A549 (cell line): ENCODE measurements around the gene TRIM39.

Experiments used
- CTCF ChIP-seq: fragments of >200 bp; sonication (Bioruptor Twin); formaldehyde crosslinking; IDR thresholded peaks from 3 replicates; pipeline ENCODE4 v1.5.1; 2016
- EP300 ChIP-seq, 2 experiments: fragments of >200 bp; sonication (Bioruptor Twin); formaldehyde crosslinking; IDR thresholded peaks; 2 replicates in 1 of 2; 3 replicates in 1 of 2; pipeline ENCODE4 v1.6.1; 2016 to 2017
- MAX ChIP-seq: IDR thresholded peaks from 2 replicates; pipeline ENCODE4 v1.6.1; 2012
- MAZ ChIP-seq: fragments of 150-350 bp; IDR thresholded peaks from 2 replicates; pipeline ENCODE4 v1.6.1; 2014; ENCODE audit warnings: antibody characterized with exemption, low read depth, low read length, borderline replicate concordance
- MYC ChIP-seq: IDR thresholded peaks from 2 replicates; pipeline ENCODE4 v1.6.1; 2012; ENCODE audit warnings: mild to moderate bottlenecking, inconsistent platforms, low read length, improper control_type of control experiment, borderline replicate concordance
- PHF8 ChIP-seq: fragments of 200-600 bp; sonication (generic); IDR thresholded peaks from 2 replicates; pipeline ENCODE4 v1.6.1; 2016; ENCODE audit warnings: low read depth, mild to moderate bottlenecking, antibody characterized with exemption, moderate library complexity, borderline replicate concordance
- POLR2A ChIP-seq: IDR thresholded peaks from 2 replicates; pipeline ENCODE4 v1.6.1; 2012; ENCODE audit warnings: mild to moderate bottlenecking, low read length
- POLR2AphosphoS2 ChIP-seq: conservative IDR thresholded peaks from 2 replicates; pipeline ENCODE4 v1.6.1; 2012; ENCODE audit warnings: low read length, improper control_type of control experiment, inconsistent platforms
- RFX5 ChIP-seq: fragments of 450-650 bp; IDR thresholded peaks from 2 replicates; pipeline ENCODE4 v1.7.1; 2014; ENCODE audit warnings: antibody characterized with exemption, mild to moderate bottlenecking, moderate library complexity
- RNF2 ChIP-seq: fragments of 200-600 bp; sonication (generic); IDR thresholded peaks from 2 replicates; pipeline ENCODE4 v1.6.1; 2016; ENCODE audit warnings: low read depth, mild to moderate bottlenecking, antibody characterized with exemption, moderate library complexity, borderline replicate concordance
- TF ChIP-seq, protein P1 (sequence below): fragments of 200-600 bp; sonication (generic); IDR thresholded peaks from 2 replicates; pipeline ENCODE4 v1.6.1; 2016; ENCODE audit warnings: antibody characterized with exemption, mild to moderate bottlenecking, moderate library complexity

DNA sequence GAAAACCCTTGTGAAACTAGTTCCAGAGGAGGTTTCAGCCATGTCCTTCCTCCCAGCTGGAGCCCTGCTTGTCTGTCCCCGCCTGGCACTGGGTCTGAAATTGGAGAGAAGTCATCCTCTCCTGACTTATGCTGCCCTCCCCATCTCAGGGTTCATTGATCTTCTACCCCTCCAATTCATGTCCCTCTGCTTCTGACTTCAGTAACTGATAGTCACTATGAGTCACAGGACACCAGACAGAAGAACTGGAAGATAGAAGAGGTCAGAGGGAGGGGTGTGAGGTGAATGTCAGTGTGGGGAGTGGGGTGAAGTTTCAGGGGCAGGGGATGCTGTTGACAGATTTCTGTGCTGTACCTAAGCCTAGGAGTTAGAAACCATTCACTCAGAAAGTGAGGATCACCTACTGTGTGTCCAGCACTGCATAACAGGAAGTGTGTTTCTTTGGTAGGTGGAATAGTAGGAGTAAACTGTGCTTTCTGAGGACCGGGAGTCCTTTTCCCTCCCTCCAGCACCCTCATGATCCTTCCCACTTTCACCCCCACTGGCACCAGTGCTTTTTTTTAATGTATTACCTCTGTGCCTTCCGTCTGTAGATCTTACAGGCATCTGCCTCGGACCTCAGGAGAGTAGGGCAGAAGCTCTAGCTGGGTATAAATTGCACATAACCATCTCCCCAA is 17.6 kb downstream of the TRIM39 start:
- TF ChIP-seq POLR2A (no peak), MAX (no peak), CTCF (no peak), EP300 (IDR thresholded peaks at IDR 0.05) (no peak), POLR2AphosphoS2 (no peak), MYC (no peak), PHF8 (no peak), RNF2 (no peak), RFX5 (no peak), MAZ (no peak)
- TF ChIP-seq, protein P1, sequence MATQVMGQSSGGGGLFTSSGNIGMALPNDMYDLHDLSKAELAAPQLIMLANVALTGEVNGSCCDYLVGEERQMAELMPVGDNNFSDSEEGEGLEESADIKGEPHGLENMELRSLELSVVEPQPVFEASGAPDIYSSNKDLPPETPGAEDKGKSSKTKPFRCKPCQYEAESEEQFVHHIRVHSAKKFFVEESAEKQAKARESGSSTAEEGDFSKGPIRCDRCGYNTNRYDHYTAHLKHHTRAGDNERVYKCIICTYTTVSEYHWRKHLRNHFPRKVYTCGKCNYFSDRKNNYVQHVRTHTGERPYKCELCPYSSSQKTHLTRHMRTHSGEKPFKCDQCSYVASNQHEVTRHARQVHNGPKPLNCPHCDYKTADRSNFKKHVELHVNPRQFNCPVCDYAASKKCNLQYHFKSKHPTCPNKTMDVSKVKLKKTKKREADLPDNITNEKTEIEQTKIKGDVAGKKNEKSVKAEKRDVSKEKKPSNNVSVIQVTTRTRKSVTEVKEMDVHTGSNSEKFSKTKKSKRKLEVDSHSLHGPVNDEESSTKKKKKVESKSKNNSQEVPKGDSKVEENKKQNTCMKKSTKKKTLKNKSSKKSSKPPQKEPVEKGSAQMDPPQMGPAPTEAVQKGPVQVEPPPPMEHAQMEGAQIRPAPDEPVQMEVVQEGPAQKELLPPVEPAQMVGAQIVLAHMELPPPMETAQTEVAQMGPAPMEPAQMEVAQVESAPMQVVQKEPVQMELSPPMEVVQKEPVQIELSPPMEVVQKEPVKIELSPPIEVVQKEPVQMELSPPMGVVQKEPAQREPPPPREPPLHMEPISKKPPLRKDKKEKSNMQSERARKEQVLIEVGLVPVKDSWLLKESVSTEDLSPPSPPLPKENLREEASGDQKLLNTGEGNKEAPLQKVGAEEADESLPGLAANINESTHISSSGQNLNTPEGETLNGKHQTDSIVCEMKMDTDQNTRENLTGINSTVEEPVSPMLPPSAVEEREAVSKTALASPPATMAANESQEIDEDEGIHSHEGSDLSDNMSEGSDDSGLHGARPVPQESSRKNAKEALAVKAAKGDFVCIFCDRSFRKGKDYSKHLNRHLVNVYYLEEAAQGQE = no peak
